ENCODE data around the gene SNAI1.

SNAI1 gene

DNA sequence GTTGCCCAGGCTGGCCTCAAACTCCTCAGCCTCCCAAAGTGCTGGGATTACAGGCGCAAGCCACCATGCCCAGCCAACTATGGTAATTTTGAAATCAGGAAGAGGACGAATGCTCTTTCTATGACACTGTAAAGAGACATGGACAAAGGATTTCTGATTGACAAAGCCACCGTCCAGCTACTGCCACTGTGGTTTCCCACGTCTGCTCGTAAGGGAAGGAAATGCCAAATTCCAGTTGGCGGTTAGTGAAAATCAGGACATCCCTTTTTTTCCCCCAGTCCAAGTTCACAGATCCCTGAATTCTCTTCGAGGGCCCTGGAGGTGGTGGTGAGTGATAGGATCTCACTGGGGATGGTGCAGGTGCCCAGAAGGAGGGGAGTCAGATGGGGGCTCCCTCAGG is 31.2 kb downstream of the SNAI1 start:
- DNase-seq (ENCODE audit: low spot score): no peak

DNA sequence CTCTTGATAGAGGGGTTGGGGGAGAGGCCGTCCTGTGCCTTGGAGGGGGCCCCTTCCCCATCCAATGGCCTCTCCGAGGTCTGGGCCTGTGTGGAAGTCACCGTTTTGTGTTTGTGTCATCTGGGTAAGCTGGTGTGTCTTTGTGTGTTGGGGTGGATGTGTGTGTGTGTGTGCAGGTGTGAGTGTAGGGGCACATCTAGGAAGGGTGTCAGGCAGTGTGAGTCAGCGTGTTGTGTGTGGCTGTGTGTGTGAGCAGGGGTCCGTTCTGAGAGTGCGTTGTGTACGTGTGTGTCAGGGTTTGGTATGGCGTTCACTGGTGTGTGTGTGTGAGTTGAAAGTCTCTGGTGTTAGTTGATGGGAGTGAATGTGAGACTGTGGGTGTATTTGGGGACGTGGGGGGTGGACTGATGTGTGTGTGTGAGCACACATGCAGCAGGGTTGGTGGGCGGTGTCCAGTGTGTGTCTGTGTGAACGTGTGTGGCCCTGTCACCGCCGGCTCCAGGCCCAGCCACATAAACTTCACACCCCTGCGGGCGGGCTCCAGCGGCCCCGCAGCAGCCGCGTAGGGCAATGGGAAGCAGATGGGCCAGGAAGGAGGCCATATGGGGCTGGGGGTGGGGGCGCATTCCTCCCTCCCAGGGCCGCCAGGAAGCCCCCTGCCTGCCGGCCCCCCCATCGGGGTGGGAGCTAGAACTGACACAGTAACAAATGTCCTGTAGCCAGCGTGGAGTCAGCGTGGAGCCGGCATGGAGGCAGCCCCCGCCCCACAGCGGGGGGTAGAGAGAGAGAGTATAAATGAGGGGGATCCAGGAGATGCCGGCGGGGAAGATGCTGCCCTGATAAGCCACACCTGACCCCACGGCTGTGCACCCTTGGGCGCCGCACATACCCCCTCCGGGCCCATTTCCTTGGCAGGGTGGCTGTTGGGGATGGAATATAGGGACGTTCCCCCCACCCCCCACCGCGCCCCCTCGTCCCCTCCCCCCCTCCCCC is 32.1 kb downstream of the SNAI1 start:
- DNase-seq (ENCODE audit: low spot score): no peak

DNA sequence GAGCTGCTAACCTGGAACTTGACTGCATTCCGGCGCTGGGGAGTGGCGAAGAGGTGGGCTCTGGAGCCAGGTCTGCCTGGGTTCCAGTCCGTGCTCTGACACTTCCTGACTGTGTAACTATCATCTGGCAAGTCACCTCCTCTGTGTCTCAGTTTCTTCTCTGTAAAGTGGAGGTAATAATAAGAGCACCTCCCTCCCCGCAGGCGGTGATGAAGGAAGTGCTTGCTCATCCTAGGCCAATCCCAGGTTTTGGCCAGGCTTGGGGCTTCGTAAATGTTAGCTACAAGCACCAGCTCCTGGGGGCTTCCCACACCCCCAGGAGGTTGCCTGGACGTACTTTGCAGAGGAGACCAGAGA is 32.8 kb downstream of the SNAI1 start:
- DNase-seq (ENCODE audit: low spot score): no peak

DNA sequence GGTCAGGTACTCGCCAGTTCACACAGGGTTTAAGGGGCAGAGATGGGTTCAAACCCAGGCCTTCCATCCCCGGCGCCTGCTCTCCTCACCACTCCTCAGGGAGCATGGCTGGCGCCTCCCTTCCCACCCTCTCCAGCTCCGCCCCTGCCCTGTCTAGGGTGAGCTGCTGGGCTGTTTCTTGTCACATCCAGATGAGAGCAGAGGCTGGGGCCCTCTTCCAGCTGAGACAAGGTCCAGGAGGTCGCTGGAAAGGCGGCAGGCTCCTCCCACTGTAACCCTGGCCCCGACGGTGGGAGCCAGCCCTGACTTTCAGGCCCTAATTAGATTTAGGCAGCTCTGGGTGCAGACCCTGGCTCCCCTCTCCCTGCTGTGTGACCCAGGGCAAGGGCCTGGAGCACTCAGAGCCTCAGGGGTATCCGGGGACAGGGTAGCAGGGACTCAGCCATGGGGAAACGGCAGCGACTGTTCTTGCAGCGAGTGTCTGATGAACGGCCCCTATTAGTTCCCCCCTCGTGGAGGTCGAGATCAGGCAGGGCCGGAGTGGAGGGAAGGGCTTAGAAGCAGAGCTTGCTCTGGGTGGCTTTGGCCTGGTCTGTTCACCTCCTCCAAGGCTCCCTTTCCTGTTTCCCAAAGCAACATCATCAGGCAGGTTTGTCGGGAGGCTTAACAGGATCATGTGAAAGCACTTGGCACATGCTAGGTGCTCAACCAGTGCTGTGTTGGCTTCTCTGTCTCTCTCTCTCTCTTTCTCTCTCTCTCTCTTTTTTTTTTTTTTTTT is 33.4 kb downstream of the SNAI1 start:
- DNase-seq (ENCODE audit: low spot score): no peak

DNA sequence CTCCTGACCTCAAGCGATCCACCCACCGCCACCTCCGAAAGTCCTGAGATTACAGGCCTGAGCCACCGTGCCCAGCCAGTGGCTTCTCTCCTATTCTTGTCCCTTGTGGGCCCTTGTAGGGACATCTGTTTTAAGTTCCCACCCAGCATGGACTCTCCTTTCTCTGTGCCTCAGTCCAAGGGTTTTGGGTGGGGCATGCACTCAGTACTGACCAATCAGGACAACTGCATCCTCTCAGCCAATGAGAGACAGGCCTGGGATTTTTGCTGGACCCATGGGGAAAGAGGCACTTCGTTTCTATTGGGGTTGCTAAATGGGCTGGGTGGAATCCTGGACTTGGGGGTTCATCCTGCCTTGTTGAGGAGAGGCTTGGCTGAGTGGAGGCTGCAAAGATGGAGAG is 34.4 kb downstream of the SNAI1 start:
- DNase-seq (ENCODE audit: low spot score): no peak

DNA sequence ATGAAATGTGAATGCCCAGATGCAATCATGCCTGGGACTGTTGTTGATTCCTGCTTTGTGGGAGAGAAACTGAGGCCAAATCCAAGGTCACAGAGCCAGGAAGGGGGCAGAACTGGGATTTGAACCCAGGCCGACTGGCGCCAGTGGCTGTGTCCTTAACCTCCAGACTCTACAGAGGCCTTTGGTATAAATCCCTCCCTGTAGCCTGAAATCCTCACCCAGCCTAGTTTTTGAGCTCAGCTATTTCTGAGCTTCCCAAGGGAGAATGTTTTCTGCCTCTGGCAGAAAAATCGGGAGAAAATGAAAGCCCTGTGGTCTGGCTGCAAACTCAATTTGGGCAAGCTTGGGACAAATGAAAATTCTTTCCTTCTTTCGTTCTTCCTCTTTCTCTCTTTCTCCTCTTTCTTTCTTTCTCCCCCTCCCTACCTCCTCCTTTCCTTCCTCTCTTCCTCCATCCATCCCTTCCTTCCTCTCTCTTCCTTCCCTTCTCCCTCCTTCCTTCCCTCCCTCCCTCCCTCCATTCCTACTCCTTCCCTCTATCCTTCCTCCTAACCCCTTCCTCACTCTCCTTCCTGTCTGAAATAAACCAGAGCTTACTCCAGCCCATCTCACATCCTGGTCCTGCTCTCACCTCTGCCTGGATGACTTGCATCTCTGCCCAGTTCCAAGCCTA is 34.9 kb downstream of the SNAI1 start:
- no peak for DNase-seq (ENCODE audit: low spot score)

DNA sequence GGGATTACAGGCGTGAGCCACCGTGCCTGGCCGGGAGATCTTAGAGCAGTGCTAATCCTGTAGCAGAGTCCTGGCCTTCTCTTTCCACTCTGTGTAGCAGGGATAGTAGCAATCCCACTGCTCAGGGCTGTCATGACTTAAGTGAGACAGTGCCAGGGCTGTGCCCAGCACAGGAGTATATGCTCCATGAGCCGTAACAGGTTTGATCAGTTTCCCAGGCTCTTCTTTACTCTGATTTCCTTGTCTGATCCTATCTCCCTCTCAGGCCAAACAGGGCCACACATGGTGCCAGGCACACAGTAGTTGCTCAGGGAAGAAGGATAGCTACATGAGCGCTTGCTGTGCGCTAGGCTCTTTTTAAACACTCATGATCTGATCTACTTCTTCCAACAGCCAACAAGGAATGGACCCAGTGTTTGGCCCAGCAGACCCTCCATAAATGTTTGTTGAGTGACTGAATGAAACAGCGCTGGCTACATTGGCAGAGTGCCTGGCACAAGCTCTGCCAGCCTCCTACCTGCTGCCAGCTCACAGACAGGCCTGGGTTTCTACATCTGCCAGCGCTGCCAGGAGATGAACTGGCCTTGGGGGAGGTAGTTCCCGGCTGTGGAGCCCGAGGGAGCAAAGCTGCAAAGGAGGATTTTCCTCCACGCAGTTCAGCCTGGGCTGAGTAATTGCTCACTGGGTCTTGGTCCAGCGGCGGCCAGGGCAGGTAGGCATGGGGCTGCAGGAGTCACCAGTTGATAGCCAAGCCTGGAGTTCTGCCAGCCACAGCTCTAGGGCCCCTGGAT is 36.9 kb downstream of the SNAI1 start:
- DNase-seq (ENCODE audit: low spot score): peak; percentile 19

DNA sequence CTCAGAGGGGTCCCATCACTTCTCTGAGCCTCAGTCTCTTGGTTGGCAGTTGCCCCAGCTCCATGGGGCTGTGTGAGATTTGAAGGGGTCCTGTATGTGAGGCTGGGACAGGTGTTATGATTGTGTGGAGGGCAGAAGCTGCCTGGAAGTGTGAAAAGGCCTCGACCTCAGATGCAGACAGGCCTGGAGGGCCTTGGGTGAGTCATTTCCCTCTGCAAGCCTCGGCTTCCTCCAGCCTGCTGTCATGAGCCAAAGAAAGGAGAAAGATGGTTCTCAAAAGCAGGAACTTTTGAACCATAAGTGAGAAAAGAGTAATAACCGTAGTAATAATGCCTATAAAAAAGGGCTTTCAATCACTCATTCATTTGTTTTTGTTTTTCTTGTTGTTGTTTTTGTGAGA is 37.5 kb downstream of the SNAI1 start:
- DNase-seq (ENCODE audit: low spot score): no peak

DNA sequence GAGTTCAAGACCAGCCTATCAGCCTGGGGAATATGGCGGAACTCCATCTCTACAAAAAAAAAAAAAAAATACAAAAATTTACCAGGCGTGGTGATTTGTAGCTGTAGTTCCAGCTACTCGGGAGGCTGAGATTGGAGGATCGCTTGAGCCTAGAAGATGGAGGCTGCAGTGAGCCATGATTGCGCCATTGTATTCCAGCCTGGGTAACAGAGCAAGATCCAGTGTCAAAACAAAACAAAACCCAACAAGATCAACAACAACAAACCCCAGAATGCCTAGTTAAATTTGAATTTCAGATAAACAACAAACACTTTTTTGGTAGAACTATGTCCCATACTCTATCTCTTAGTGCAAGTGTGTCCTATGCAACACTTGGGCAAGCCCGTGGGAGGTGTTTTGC is 39.9 kb downstream of the SNAI1 start:
- no peak for DNase-seq (ENCODE audit: low spot score)

DNA sequence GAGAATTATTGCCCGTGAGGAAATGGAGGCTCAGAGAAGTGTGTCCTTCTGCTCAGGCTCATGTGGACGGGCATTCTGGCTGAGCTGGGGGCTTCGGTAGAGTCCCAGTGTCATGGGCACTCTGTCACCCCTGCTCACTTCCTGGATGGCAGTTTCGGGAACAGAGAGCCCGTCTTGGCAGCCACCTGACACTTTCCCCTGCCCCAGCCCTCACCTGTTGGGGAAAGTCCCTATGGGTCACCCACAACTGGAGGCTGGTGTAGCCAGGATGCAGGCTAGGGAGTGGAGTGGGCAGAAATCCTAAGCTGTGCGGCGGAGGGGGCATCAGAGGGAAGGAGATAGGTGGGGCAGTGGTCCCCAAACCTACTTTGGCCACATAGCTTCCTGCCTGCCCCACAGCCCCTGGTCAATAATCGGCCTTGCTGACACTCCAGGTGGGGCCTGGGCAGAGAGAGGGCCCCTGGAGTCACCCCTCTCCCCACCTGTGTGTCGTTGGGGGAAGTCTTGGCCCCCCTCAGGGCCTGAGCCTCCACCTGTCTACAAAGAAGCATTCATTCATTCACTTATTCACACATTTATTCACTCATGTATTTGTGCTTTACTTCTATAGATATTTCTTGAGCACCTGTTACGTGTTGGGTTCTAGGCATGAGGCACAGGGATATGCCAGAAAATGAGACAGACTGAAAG is 40.5 kb downstream of the SNAI1 start:
- DNase-seq (ENCODE audit: low spot score): no peak

DNA sequence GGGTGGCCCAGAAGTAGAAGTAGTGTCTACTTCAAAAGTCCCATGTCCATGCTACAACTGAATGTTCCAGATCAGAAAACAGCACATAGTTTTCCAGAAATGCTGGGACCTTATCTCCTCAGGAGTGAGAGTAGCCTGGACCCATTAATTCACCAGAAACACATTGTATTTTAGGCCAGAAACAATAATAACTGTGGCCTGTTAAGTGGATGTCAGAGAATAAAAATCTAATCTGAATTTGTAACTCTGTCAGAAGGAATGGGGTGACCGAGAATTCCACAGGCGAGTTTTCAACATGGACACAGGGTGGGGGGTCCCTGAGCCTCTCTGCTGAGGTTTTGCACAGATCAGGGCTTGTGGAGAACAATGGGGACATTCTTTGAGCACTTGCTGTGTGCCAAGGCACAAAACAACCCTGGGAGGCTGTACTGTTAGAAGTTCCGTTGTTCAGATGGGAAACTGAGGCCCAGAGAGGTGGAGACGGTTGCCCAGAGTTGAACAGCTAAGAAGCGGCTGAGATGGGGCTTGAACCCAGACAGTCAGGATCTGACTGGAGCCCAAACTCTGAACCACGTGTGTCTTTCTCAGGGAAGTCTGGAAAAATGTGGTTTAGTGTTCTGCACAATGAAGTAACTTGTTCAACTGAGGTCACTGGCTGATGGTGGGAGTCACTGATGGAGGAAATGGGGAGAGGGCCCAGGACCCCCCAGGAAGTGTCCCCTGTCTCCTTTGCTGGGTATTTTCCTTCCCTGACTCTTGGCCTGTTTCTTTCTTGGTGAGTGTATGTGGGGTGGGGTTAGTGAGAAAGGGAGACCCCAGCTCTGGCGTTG is 44.2 kb downstream of the SNAI1 start:
- DNase-seq (ENCODE audit: low spot score): no peak

DNA sequence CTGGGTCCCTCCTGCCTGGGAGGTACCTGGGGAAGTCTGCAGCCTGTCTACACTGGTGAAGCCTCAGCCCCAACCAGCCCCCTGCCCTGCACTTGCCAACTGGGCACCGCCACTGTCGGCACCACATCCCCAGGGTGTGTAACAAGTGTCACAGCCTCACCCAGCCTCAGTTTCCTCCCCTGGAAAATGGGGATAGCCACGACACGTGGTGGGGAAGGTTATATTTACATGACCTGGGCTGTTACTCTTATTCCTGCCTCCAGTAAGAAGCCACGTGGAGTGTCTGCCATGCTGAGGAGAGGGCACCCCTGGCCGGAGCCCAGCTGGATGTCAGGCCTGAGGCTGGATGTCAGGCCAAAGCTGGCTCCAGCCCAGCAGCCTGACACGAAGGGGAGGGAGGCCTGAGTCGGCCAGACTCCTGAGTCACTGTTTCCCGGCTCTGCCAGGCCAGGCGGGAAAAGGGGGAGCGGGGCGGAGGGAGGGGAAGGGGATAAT is 44.9 kb downstream of the SNAI1 start:
- DNase-seq (ENCODE audit: low spot score): peak; percentile 77

DNA sequence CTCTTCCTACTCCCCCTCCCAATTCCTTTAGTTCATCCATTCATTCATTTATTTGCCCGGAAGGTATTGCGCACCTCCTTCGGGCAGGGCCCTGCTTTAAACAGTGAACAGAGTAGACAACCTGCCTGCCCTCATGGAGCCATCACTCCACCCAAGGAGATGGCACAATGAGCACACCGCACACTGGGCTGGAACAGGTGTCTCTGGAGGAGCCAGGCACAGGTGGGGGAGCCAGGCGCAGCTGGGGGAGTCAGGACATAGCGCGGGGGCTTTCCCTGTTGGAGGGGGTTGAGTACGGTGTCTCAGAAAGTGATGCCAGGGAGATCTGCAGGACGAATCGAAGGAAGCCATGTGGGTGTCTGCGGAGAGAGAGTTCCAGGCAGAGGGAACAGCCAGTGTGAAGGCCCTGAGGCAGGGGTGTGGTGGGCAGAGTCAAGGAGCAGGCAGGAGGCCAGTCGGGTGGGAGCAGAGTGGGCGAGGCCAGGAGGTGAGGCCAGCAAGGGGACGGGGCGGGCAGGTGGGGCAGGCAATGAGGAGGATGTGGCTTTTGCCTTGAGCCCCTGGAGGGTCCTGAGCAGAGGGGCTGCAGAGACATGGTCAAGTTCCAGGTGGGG is 46.4 kb downstream of the SNAI1 start:
- DNase-seq (ENCODE audit: low spot score): no peak

DNA sequence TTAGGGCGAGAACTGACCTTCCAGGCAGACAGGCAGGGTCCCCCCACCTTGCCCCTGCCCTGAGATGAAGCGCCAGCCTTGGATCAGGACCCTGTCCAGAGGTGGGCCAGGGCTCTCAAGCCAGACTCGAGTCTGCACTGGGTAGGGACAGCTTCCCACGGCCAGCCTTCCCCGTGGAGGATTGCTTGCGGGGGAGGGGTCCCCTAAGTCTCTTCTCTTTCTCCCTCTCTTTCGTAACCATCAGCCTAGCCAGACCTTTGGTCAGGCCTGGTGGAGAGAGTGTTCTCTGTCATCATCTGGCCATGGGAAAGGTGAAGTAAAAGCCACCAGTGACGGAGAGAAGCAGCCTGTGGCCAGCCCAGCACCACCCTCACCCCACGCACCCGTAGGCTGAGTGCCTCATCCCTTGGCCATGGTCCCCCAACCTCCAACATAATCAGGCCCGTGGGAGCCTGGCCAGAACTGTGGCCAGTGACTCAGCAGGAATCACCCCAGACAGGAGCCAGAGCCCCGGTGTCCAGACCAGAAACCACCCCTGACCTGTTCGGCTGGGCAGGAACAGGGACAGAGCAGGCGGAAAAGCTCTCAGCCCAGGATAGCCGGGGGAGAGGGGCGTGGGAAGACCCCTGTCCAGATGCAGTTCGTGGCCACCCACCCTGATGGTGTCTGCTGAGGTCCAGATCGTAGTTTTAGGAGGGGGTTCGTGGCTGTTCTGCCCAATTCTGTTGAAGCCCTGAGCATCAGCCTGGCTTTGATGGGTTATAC is 47.1 kb downstream of the SNAI1 start:
- DNase-seq (ENCODE audit: low spot score): no peak

DNA sequence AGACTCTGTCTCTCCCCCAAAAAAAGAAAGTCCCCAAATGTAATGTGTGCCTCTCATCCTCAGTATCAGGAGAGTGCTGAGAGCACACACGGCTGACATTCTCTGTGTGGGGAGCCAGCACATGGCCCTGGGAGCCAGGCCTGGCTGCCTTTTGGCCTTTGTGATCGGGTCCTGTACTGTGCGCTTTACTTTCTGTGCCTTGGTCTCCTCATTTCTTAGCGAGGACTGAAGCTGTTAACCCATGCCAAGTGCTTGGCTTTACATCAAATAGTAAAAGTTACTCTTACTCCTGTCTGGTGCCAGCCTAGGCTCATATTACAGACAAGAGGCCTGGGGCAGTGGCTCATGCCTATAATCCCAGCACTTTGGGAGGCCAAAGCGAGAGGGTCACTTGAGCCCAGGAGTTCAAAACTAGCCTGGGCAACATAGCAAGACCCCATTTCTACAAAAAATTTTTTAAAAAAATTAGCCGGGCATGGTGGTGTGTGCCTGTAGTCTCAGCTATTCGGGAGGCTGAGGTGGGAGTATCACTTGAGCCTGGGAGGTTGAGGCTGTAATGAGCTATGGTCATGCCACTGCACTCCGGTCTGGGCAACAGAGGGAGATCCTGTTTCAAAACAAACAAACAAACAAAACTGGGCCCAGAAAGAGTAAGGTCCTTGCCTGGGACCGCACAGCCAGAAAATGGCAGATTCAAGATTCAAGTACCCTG is 50.3 kb downstream of the SNAI1 start:
- no peak for DNase-seq (ENCODE audit: low spot score)

DNA sequence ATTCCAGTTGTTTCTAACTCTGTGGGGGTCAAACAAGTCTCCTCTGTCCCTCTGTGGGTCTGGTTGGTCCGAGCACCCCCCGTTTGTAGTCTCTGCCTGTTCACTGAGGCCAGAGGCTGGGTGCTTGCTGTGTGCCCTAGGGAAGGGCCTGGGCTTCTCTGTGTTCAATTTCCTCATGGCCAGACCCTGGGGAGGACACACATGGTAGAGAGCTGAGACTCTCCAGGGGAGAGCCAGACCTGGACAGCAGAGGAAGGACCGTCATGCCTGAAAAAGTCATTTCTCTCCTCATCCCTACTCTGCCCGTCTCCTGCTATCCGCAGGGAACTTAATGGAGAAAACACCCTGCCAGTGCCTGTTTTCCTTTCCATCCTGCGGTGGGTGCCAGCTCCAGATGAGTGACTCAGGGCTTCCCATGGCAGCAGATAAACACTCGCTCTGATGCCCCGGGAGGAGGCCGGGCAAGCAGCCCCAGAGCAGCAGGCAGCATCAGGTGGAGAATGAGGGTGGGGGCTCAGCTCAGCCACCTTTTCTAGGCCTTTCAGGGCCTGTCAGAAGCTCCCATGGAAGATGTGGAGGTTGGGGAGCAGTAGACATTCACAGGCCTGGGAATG is 51.9 kb downstream of the SNAI1 start:
- DNase-seq (ENCODE audit: low spot score): no peak

DNA sequence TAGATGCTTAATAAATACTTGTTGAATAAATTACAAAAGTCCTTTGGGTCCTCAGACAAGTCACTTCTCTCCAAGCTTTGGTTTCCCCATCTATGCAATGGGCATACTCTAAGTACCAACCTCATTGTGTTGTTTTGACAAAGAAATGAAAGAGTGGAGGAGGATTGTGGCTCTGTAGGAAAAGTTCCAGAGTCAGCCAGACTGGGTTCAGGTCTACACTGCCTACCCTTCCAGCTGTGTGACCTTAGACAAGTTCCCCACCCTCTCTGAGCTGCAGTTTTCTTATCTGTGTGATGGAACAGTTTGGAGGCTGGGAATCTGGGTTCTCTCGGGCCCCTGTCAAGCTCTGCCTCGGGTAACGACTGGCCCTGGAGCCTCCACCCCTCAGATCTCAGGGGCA is 53.9 kb downstream of the SNAI1 start:
- DNase-seq (ENCODE audit: low spot score): no peak

DNA sequence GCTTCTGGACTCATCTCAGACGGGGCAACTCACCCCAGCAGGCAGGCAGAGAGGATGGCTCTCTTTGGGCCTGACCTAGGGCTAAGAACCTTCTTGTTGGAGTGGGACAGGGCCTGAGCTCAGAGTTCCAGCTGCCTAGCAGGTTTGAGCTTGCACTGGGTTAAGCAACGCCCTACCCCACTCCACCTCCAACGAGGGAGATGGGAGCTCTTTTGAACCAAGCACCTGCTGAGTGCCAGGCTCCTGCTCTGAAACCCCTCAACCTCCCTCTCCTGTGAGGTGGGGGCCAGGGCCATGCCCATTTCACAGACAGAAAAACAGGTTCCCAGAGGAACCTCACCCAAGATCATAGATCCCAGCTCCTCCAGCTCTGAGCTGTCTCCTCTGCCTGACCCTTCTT is 54.3 kb downstream of the SNAI1 start:
- DNase-seq (ENCODE audit: low spot score): no peak
